Transverse colon (tissue), 3 donors: Measurements from ENCODE around the gene XYLB.

ENCODE experiments used
- POLR2A ChIP-seq: fragments of 450-650 bp; IDR thresholded peaks from one replicate; pipeline ENCODE4 v1.6.1; 2016; ENCODE audit warnings: antibody characterized with exemption, mild to moderate bottlenecking, moderate library complexity
- TF ChIP-seq, protein P1 (sequence below), 5 experiments: fragments of 200-600 bp in 3 of 5; fragments of 450-650 bp in 2 of 5; sonication (generic) in 3 of 5; IDR thresholded peaks; 1 replicate in 2 of 5; 2 replicates in 3 of 5; pipeline ENCODE4 v1.5.1; 2016 to 2017; ENCODE audit warnings: antibody characterized with exemption in 5 of 5, inconsistent platforms in 3 of 5, mild to moderate bottlenecking in 2 of 5, moderate library complexity in 1 of 5

GRCh38 chr3:38335263-38335662 lies 11.3 kb upstream of the XYLB start:
- TF ChIP-seq, protein P1, sequence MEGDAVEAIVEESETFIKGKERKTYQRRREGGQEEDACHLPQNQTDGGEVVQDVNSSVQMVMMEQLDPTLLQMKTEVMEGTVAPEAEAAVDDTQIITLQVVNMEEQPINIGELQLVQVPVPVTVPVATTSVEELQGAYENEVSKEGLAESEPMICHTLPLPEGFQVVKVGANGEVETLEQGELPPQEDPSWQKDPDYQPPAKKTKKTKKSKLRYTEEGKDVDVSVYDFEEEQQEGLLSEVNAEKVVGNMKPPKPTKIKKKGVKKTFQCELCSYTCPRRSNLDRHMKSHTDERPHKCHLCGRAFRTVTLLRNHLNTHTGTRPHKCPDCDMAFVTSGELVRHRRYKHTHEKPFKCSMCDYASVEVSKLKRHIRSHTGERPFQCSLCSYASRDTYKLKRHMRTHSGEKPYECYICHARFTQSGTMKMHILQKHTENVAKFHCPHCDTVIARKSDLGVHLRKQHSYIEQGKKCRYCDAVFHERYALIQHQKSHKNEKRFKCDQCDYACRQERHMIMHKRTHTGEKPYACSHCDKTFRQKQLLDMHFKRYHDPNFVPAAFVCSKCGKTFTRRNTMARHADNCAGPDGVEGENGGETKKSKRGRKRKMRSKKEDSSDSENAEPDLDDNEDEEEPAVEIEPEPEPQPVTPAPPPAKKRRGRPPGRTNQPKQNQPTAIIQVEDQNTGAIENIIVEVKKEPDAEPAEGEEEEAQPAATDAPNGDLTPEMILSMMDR (IDR thresholded peaks at IDR 0.05): no peak
- no peak for TF ChIP-seq POLR2A
